NCI-H1048 (cell line): ENCODE results near the gene TRIM14.
"Not testable (repeated sequence)": the region's sequence is repeated elsewhere in the genome, so short reads cannot be mapped to it uniquely, and the experiment has no call there.

ENCODE experiments used
- DNase-seq: peaks from one replicate; lab custom pipeline; 2025; lab: John Stamatoyannopoulos, UW

The TRIM14 gene

DNA sequence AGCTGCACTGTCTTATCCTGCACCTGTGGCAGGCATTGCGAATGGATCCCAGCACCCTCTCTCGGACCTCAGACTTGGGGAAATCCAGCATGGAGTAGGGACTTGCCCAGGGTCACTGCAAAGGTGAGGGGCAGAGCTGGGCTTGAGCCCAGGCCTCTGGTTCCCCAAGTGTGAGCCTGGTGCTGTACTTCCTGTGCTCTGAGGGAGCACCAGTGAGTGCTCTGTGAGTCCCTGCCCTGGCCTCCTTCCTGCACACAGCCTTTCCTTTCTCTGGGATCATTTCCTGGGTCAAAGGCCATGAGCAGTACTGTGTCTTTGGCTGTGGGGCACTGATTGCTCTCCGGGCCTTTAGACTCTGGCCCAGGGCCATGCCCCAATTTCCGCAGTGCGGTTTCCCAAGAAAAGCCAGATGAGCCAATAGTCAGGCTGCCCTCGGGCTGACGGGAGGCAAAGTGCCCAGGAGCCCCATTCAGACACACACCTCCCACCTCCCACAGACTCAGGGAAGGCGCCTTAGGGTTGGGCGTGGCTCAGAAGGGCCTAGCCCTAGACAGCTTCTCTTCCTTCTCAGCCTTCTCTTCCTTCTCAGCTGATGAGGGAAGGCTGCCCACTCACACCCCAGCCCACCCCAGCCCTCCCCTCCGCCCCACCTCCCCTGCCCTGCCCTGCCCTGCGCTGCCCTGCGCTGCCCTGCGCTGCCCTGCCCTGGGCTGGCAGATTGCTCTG, 23.3 kb upstream of the TRIM14 start:
- DNase-seq: no peak

DNA sequence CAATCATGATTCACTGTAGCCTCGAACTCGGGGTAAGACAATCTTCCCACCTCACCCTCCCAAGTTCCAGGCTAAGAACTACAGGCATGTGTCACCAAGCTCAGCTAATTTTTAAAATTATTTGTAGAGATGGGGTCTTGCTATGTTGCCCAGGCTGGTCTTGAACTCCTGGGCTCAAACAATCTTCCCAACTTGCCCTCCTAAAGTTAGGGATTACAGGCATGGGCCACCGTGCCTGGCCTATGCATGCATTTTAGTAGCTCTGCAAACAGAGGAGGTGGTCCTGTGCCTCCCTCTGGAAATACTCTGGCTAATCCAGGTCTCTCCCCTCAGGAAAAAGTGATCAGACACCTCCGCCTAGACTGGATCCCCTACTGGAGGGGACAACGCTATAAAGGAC, 21.5 kb upstream of the TRIM14 start:
- no peak for DNase-seq

DNA sequence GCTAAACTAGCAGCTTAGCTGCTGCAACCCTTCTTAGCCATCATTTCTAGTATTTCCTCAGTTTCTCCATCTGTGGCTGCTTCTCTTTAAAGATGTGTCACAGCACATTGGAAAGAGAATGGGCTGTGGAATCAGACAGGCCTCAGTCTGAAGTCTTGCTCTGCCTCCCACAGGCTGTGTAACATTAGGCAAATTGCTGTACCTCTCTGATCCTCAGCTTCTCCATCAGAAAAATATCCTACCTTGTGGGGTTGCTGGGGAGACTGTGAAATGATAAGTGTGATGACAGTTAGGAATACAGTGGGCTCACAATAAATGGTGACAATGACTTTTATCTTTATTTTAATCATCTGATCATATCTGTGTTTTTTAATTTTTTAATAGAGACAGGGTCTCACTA, 17.5 kb upstream of the TRIM14 start:
- no peak for DNase-seq

DNA sequence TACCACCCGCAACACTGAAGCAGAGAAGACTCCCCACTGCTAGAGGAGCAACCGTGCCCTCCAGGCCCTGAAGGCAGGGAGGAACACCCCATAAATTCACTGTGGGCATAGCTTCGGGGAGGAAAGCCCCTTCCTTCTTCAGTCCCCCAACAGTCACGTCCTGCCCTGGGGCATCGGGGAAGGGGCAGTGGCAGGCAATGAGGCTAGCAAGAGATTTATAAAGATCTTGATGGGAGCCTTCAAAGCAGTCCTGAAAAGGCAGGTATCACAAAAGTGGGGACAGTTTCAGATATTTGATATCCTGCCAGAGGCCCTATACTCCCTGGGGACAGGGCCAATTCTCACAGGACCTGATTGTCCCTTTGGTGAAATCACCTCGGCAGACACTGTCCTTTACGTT, 16.9 kb upstream of the TRIM14 start:
- DNase-seq: no peak

DNA sequence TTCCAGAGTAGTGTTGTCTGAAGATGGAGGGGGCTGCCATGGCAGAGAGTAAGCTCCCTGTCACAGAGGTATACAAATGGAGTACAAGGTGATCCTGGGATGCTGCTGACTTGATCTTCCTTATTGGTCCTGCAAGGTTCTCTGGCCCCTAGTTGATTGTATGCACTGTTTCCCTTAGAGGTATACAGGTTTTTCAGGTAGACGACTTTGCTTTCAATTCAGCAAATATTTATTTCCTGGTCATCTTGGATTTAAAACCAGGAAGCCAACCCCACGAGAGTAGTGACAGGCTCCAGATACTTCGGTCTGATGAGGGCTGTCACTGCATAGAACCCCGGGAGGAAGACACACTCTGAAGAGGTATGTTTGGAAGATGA, 16.5 kb upstream of the TRIM14 start:
- DNase-seq: no peak

DNA sequence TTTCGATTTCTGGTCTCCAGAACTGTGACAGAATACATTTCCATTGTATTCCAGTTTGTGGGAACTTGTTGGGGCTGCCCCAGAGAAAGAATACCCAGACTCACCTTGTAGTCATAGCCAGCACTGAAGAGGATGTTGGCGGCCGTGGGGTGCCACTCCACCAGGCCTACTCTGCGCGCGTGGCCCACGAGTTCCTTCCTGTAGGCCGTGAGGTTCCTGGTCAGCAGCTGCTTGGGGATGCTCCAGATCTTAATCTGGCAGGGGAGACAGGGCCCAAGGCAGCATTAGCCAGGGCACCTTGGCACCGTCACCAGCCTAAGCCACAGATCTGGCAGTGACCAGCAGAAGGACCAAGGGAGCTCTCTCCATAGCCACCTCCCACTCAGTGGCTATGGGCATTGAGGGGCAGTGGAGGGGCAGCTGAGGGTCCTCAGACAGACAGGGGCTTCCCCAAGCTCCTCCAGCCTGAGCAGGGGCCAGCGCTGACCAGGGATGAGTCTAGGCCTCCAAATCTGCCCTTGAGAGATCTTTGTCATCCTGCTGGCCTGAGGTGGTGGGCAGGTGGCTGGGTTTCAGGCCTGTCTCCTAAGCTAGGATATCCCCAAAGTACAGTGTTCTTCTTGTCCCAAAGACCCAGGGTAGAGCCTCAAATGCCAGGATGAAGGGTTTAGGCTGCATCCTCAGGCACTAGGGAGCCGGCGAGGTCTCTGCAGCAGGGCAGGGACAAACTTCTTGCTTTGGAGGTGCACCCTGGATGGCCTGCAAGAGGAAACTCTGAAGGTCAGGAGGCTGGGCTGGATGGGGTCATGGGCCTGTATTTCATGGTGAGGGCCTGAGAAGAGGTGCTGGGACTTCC, 15.9 kb upstream of the TRIM14 start:
- DNase-seq: no peak

DNA sequence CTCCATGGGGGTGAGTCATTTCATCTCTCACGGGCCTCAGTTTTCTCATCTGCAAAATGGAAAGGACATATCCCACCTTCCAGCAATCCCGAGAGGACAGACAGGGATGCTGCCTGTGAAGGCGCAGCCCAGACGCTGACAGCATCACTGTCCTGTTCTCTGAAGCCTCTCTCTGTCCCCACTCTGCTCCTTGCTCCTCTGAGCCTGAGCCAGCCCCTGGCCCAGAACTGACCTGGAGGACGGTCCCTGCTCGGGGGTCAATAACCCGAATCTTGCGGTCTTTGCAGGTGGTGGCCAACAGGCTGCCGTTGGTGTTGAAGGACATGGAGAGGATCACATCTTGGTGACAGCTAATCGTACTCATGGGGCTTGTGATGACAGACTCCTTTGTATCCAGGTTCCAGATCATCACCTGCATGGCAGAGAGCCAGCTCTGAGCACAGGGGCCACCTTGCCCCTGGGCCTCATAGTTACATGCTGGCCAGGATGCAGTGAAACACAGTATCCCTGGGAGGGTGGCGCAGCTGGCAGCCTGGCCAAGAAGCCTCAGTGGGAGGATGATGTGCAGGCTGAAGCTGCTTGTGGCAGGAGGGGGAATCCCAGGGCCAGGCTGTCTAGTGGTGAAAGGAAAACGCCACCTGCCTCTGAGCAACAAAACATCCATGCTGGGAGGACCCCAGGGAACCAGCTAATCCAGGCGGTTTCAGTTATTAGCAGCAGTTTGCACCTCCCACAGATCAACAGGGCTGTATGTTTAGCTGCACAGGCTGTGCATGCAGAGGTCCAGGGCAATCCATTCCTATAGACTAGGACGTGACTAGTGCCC, 14.0 kb upstream of the TRIM14 start:
- DNase-seq: no peak

DNA sequence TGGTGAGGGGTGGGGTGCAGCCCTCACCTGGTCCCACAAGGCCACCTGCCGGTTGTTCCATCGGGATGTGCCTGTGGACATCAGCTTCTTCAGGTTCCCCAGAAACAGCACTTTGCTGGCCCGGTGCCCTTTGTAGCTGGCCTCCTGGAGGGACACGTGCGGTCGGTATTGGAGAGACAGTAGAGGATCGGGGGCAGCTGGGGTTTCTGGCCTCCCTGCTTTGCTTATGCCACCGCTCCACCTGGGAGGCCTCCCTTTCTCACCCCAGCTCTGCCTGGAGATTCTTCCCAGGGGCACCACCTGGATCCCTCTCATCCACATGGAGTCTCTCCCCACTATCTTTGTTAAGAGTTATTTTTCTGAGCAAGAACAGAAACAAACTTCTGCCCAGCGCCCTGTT, 13.1 kb upstream of the TRIM14 start:
- DNase-seq: no peak

DNA sequence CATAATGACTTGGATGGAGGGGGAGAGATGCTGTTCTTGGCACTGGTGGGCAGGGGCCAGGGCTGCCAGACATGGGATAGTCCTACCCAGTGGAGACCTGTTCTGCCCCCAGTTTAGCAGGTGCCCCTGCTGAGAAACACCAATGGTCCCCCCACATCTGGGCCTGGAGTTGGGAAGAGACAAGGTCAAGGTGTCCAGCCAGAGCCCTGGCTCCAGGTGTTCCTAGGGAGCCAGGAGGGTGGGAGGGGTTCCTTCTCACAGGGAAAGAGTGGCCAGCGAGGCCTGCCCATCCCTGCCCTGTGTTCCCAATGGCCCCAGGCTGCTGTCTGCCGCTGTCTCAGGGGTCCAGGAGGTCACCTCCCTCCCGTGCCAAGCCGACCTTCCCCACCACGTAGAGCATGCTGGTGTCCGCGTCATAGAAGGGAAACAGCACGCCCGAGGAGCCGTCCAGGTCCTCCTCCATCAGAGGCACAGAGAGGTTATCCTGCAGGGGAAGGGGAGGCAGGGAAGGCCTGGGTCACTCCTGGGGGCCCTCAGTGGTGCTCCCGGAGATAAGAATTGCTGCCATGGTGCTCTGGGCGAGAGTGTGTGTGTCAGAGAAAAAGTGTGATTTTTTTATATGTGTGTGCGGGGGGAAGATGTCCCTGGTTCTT, 11.7 kb upstream of the TRIM14 start:
- DNase-seq: no peak

DNA sequence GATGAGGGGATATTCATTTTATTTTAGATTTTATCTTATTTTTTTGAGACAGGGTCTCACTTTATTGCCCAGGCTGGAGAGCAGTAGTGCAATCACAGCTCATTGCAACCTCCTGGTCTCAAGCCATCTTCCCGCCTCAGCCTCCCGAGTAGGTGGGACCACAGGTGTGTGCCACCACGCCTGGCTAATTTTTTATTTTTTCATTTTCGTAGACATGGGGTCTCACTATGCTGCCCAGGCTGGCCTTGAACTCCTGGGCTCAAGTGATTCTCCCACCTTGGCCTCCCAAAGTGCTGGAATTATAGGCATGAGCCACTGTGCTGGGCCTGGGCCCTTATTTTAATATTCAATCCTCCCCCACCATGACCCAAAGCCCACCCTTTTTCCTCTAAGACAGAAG, 11.0 kb upstream of the TRIM14 start:
- DNase-seq: not testable (repeated sequence)

DNA sequence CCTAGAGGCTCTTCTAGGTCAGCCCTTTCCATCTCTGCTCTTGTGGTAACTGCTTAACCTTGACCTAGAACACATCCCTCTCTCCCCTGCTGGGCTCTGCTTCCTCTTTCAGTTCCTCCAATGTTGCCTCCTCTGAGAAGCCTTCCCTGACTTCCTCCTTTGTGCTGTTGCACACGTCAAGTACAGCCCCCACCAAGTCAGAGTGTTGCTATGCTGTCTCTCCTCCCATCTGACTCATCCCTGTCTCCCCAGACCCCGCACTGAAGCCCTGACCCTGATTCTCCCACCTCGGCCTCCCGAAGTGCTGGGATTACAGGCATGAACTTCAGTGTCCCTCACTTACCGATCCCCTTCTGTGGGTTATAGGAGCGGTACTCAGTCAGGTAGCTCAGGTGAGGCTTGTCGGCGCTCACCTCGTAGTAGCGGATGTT, 10.4 kb upstream of the TRIM14 start:
- DNase-seq: no peak

DNA sequence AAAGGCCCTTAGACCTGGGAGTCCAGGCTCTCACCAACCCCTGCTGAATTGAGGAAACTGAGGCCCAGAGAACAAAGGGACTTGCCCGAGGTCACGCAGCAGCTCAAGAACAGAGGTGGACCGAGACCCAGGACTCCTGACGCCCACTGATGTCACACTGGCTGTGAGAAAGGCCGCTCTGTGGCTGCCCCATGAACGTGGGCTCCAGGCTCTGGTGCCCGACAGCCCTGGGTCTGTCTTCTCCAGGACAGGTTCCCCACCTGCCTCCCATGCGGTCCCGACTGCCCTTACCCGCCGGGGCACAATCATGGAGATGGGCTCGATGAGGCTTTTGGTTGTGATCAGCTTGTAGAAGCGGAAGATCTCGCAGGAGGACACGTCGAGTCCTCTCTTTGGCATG, 9.3 kb upstream of the TRIM14 start:
- no peak for DNase-seq

DNA sequence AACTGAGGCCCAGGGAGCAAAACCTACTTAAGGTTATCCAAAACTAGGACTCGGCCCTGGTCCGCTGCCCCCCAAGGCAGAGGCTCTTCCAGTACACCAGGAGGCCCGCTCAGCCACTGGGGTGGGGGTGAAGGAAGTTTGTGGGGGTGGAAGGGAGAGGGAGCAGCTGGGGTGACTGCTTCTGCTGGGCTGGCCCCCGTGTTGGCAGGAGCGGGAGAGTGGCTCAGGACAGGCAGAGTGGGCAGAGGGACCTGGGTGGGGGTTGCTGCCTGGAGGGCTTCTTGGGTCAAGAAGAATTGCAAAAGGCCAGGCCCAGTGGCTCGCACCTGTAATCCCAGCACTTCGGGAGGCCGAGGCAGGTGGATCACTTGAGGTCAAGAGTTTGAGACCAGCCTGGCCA, 8.2 kb upstream of the TRIM14 start:
- DNase-seq: no peak

DNA sequence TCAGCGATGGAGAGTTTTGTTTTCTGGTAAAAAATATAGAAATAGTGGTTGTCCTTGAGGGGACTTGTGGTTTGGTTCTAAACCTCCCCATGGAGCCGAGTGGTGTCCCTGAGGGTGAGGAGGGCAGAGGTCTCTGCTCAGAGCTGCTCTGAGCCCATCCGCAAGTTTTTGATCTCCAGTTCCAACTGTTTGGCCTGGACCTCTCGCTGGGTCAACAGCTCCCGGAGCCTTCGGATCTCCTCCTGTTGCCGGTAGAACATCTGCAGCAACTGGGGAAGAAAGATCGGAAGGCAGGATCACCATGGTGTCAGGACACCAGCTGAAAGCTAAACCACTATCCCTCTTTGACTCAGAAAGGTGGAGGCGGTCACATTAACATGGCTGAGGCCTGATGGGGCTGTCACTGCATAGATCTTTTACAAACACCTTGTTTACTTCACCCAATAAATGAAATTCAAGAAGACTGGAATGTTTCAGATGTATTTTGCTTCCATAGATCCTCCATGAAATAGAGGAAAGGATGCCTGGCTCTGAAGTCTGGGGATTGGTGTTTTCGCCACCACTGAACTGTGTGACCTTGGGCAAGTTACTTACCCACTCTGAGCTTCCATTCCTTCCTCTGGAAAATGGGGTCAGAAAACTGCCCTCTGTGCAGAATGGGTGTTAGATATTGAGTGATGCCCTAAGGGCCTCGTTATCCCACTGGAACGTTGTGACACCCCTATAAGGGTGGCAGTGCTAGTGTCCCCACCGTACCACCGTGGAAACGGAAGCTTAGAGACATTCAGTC, 5.8 kb upstream of the TRIM14 start:
- no peak for DNase-seq

DNA sequence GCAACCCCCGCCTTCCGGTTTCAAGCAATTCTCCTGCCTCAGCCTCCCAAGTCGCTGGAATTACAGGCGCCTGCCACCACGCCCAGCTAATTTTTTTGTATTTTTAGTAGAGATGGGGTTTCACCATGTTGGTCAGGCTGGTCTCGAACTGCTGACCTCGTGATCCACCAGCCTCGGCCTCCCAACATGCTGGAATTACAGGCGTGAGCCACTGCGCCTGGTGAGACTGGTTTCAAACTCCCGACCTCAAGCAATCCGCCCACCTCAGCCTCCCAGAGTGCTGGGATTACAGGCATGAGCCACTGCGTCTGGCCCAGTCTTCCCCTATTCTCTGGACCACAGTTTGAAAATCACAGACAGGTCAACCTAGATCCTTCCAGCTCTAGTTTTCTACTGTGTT, 5.1 kb upstream of the TRIM14 start:
- DNase-seq: not testable (repeated sequence)

DNA sequence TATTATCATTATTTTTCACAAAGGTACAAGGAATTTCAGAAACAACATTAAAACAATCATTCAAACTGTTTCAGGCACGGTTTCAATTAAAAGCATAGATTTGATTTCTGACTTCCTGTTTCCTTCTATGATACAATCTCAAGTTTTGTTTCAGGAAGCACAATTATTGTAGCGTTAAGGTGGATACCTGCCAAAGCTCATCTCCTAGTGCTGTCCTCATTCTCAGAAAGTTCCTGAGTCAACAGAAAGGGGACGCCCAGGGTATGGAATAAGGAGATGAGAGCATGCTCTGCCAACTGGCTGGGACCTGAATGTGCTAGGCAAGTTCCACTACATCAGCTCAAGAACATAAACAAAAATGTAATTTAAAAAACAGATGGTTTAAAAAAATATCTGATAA, 2.0 kb upstream of the TRIM14 start:
- no peak for DNase-seq

DNA sequence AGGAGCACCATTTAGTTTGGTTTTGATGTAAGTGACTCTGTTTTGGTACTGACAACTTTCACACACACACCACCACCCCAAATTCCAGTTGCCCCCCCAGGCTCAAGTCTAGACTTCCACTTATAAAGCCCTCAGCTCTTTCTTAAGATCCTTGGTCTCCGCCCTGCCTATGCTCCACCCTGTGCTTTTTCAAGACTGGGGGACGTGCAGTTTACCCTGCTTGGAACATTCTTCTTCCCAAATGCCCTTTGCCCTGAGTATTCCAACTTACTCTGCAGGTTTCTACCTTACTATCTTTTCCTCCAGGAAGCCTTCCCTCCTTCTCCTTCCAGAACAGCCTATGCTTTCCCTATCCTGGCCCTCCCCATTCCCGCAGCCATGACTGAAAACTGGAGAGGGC, 1.5 kb upstream of the TRIM14 start:
- no peak for DNase-seq

DNA sequence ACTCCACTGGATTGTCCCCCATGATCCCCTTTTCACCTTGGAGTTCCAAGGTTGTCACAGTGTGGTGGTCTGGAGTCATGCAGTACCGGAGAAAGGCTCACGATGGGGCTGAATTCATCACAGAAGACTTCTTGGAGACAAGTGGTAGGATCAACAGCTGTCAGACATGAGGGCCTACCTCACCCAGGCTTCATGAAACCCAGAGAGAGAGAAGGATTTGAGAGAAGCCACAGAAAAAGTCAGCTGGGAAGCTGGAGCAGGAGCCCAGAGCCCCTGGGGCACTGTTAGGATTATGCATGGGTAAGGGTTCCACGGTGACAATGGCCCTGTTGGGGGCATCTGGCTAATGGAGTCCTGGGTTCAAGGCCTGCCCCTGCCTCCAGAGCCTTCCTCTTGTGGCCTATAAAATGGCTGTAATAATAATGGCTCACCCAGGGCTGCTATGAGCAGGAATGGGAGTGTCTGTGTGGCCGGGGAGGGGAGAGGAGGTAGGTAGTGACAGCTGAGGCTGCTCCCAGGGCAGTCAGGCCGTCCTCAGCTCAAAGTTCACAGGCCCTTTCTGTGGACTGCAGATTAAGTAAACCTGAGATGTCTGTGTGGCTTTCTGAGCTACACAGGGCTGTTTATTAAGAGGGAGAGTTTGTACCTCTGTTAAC, 910 bp downstream of the TRIM14 start:
- no peak for DNase-seq

DNA sequence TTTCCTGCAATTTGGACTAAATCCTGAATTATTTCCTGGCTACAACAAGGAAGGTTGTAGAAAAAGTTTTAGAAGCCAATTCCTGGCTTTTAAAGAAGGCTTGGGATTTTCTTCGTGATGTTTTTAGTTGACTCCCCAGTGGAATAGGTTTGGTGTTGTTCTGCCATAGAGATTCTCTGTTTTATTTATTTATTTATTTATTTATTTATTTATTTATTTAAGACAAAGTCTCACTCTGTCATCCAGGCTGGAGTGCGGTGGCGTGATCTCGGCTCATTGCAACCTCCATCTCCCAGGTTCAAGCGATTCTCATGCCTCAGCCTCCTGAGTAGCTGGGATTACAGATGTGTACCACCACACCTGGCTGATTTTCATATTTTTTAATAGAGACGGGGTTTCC, 1.9 kb downstream of the TRIM14 start:
- DNase-seq: not testable (repeated sequence)

DNA sequence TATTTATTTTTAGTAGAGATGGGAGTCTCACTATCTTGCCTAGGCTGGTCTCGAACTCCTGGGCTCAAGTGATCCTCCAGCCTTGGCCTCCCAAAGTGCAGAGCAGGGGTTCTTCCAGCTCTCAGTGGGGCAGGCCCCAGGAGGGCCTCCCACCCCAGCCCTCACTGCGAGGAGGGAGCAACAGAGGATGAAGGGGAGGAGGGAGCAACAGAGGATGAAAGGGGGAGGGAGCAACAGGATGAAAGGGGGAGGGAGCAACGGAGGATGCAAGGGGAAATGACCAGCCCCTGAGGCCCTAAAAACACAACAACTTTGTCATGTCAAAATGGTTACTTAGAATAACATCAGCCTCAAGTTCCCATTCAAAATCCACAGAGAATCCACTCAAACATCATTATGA, 10.0 kb downstream of the TRIM14 start:
- no peak for DNase-seq

DNA sequence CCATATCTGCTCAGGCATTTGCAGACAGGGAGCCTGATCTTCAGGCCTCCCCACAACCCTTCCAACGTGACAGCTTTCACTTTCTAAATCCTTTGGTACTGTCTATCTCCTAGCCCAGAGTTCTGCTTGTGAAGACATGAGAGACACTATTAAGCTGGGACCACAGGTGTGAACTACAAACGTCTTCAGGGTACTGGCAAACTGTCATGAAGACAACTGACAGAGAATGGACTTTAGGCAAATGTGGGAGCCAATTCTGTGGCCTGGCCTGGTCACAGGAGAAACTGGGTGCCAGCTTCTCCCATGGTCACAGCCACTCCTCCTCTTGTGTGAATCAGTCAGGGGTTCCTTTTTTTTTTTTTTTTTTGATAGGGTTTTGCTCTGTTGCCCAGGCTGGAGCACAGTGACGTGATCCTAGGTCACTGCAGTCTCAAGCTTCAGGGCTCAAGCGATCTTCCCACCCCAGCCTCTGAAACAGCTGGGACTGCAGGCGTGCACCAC, 10.4 kb downstream of the TRIM14 start:
- DNase-seq: no peak
